MV-4-11 (cell line): ENCODE results near the gene C6orf15.
A peak's percentile ranks its signal among the peaks of the same experiment; 100 is the strongest.

Experiments
- DNase-seq: peaks from one replicate; lab custom pipeline; 2025; lab: John Stamatoyannopoulos, UW

The C6orf15 gene

DNA sequence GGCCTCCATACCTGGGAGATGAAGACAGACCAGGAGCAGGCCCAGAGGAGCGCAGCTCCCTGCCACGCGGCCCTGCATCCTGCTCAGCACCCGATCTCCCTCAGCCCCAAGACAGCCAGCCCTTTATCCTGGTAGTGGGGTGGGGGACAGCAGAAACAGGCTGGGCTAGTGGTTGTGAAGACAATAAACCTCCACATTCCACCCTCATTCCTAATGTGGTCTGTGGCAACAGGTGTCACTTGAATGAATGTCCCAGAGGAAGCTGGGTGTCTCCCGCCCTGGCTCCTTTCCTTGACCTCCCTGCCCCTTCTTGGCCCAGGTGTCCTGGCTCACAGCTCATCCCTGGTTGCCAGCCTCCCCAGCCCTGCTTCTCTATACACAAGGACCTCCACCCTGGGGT is at the start of gene C6orf15:
C6orf15 (minus strand) TSS at position 98 of the 400 bp plus-strand sequence; CDS start at position 78, 20 bp downstream.
- DNase-seq: no peak

DNA sequence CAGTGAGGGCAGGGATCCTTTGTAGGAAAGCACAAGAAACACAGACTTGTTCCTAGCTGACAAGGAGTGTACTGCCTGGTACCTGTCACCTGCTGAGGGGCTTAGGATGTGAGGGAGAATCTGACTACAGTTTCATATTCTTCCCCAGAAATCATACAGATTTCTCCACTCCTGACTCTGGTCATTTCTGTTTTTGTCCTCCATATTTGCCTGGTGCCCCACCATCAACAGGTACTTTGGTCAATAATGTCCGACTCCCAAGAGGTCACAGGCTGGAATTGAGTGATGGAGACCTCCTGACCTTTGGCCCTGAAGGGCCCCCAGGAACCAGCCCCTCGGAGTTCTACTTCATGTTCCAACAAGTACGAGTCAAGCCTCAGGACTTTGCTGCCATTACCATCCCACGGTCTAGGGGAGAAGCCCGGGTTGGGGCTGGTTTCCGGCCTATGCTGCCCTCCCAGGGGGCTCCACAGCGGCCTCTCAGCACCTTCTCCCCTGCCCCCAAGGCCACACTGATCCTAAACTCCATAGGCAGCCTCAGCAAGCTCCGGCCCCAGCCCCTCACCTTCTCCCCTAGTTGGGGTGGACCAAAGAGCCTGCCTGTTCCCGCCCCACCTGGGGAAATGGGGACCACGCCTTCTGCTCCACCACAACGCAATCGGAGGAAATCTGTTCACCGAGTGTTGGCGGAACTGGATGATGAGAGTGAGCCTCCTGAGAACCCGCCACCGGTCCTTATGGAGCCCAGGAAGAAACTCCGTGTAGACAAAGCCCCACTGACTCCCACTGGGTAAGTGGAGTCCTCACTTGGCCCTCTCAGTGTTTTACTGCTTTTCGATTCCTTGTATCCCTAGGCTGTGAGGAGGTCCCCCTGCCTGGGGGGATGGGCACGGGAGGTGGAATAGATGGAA is 49.1 kb upstream of the C6orf15 start:
- no peak for DNase-seq

DNA sequence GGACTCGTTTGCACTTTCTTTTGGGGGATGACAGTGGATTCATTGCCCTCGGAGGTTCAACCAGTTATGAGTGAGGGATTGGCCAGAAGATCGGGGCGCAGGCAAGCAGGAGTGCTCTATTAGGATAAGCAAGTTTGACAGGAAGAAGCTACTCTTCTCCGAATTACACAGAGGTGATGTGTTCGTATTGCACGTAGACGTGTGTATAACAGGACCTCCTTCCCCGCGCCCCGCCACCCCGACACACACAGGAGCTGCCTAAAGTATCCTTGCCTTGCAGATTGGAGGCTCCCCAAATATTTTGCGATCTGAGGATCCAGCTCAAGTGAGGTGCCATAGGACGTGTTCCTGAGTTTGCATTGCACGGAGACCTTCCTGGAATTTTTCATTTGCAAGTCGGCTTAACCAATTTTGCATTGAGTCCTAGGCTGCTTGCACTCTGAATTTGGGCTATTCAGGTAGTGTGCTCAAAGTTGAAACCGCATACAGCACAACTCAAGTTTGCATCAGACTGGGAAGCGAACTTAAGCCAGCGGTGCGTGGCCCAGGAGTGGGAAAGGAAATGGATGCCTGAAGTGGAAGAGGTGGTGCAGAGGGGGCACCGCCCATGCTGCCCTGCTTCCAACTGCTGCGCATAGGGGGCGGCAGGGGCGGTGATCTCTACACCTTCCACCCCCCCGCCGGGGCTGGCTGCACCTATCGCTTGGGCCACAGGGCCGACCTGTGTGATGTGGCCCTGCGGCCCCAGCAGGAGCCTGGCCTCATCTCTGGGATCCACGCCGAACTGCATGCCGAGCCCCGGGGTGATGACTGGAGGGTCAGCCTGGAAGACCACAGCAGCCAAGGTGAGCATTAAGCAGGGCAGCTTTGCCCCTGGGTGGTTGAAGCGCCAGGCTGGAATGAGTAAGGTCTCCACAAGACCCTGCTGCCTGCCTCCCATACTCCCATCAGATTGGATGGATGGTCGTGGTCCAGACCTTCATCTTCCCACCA is 46.8 kb upstream of the C6orf15 start:
- DNase-seq: no peak

GRCh38 chr6:31158140-31158862 is 45.9 kb upstream of the C6orf15 start, which contains the start of gene TCF19:
Gene TCF19, plus strand, starts transcription at chr6:31158589. Its CDS starts 881 bp downstream, at chr6:31159470.
- DNase-seq: peak; percentile 98

- DNase-seq: no peak
These were observed 45.3 kb upstream of the C6orf15 start, which contains the start of gene CCHCR1 for GRCh38 chr6:31157513-31158139. Gene CCHCR1, minus strand, starts transcription at chr6:31157802. Its CDS starts 202 bp downstream, at chr6:31157600.

DNA sequence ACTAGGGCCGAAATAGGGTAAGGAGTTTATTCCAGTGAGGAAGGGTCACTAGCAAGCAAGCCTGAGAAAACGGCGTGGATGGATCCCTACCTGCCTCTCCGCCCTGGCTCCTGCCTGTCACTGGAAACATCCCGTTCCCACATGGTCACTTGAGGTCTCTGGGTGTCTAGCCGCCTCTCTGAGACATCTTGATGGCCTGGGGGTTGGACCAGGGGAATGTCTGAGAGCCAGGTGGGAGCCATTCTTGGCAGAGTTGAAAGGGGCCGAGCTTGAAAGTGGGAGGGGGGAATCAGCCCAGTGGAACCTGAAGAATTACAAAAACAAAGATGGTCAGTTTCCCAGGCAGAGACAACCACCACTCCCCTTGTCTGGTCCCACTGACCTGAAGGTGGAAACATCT is 44.3 kb upstream of the C6orf15 start:
- DNase-seq: no peak

DNA sequence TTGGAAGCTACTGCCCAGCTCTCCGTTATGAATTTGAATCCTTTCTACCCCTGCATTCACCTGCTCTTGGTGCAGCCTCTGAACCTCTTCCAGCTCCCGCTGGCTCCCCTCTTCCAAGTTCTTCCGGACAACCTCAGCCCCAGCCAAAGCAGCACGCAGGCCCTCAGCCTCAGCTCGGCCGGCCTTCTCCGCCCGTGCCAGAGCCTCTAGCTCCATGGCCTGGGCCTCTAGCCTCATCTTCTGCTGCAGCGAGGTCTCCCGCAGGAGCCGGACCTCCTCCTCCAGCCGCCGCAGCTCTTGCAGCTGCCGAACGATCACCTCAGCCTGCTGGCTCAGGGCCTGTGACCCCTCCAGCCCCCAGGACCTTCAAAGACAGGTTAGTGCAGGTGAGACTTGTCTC is 42.1 kb upstream of the C6orf15 start:
- no peak for DNase-seq

DNA sequence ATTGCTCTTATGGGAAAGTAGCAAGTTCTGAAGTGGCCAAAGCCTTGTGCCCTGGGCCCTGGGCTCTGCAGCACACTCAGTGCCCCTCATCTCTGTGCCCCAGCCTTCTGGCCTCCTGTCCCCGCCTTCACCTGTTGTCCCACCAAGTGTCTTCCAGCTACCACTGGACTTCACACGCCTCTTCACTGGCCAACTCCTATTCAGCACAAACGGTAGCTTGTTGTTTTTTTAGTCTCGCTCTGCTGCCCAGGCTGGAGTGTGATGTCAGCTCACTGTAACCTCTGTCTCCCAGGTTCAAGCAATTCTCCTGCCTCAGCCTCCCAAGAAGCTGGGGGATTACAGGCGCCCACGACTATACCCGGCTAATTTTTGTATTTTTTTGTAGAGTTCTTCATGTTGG is 40.4 kb upstream of the C6orf15 start:
- no peak for DNase-seq

- DNase-seq: no peak
These were observed 37.6 kb upstream of the C6orf15 start for GRCh38 chr6:31149827-31150447.

- no peak for DNase-seq
These were observed 33.0 kb upstream of the C6orf15 start for GRCh38 chr6:31145386-31145785.

GRCh38 chr6:31144970-31145340 is 32.6 kb upstream of the C6orf15 start:
- no peak for DNase-seq

GRCh38 chr6:31144296-31144969 is 32.1 kb upstream of the C6orf15 start:
- DNase-seq: no peak

GRCh38 chr6:31143148-31143547 is 30.8 kb upstream of the C6orf15 start:
- DNase-seq: no peak

GRCh38 chr6:31142361-31142761 is 30.0 kb upstream of the C6orf15 start:
- DNase-seq: no peak

DNA sequence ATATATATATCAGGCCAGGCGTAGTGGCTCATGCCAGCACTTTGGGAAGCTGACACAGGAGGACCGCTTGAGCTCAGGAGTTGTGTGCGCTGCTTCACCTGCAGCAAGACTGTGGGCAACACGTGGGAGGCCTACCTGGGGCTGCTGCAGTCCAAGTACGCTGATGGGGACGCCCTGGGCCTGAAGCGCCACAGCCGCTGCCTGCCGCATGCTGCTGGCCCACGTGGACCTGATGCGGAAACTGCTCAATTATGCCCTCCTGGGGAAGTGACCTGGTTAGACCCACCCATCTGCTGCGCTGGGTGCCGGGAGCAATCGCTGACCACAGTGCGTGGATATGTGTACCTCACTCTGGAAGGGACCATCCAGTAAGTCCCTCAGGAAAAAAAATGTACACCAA is 28.3 kb upstream of the C6orf15 start:
- no peak for DNase-seq

DNA sequence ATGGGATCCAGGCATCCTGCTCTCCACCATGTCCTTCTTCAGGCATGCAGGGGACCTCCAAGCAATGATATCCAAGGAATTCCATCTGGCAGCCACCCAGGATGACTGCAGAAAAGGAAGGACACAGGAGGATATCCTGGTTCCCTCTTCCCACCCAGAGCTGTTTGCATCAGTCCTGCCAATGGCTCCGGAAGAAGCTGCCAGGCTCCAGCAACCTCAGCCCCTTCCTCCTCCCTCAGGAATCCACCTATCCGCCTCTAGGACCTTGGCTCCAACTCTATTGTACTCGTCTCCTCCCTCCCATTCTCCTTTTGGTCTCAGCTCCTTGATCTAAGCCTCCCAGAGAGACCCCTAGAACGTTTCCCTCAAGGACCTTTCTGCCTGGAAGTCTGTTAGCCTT is 27.2 kb upstream of the C6orf15 start:
- DNase-seq: no peak

- no peak for DNase-seq
These were observed 26.6 kb upstream of the C6orf15 start, which contains the start of gene PSORS1C2 for GRCh38 chr6:31138982-31139381. Gene PSORS1C2, minus strand, starts transcription at chr6:31139066. Its CDS starts 40 bp downstream, at chr6:31139026.

- no peak for DNase-seq
These were observed 23.3 kb upstream of the C6orf15 start for GRCh38 chr6:31135710-31136109.

GRCh38 chr6:31132806-31133205 is 20.4 kb upstream of the C6orf15 start:
- no peak for DNase-seq

DNA sequence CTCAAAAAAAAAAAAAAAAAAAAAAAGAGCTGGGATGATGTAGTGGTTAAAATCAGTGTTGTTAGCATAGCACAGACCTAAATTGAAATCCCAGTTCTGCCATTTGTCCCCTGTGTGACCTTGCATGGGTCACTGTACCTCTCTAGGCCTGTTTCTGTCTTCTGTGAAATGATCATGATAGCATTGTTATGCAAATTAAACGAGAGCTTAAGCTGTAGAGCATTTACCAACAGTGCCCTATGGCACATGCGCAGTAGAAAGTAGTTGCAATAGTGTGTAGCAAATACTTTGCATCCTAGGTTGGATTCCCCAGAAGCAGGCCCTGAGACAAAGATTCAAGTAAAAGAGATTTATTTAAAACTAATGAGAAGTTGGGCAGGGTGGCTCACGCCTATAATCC is 19.2 kb upstream of the C6orf15 start:
- no peak for DNase-seq
